Stimulated activated CD4-positive, alpha-beta T cell treated with anti-CD3 and anti-CD28 coated beads, Interleukin-1b, Interleukin-23, amount 100 ng/mL, for 48 hours (primary cell): Measurements from ENCODE around the gene ARFGEF2.
"Not testable (repeated sequence)": the region's sequence is repeated elsewhere in the genome, so short reads cannot be mapped to it uniquely, and the experiment has no call there.

ENCODE experiments used
- DNase-seq: peaks from one replicate; pipeline ENCODE4 v3.0.0-alpha.2; 2020

Gene ARFGEF2

GRCh38 chr20:49009899-49010631, 88.6 kb downstream of the ARFGEF2 start:
- DNase-seq, result no peak

- DNase-seq, result no peak
Measured at GRCh38 chr20:49024220-49024619, 102.7 kb downstream of the ARFGEF2 start.

- DNase-seq, result not testable (repeated sequence)
Measured at GRCh38 chr20:49028177-49028576, 106.7 kb downstream of the ARFGEF2 start.

GRCh38 chr20:49028684-49029083, 107.2 kb downstream of the ARFGEF2 start:
- no peak for DNase-seq

GRCh38 chr20:49029203-49029602, 107.7 kb downstream of the ARFGEF2 start:
- no peak for DNase-seq

- no peak for DNase-seq
Measured at GRCh38 chr20:49030954-49031619, 109.6 kb downstream of the ARFGEF2 start.

GRCh38 chr20:49032455-49032854, 110.9 kb downstream of the ARFGEF2 start:
- DNase-seq, result no peak

GRCh38 chr20:49034070-49034732, 112.7 kb downstream of the ARFGEF2 start:
- no peak for DNase-seq

- no peak for DNase-seq
Measured at GRCh38 chr20:49037962-49038387, 116.5 kb downstream of the ARFGEF2 start.

GRCh38 chr20:49039854-49040253, 118.3 kb downstream of the ARFGEF2 start:
- no peak for DNase-seq

- DNase-seq, result no peak
Measured at GRCh38 chr20:49043000-49043399, 121.5 kb downstream of the ARFGEF2 start.

GRCh38 chr20:49045440-49046086, 124.1 kb downstream of the ARFGEF2 start:
- peak; percentile 26 for DNase-seq

GRCh38 chr20:49046087-49046900, 124.8 kb downstream of the ARFGEF2 start, which contains the start of gene CSE1L:
TSS of gene CSE1L (plus strand) at chr20:49046312. CDS start at chr20:49058464, 12,152 bp downstream.
- DNase-seq, result peak; percentile 94

GRCh38 chr20:49052334-49052733, 130.8 kb downstream of the ARFGEF2 start:
- DNase-seq, result no peak

GRCh38 chr20:49054056-49054643, 132.6 kb downstream of the ARFGEF2 start:
- DNase-seq, result no peak

GRCh38 chr20:49063279-49063678, 141.8 kb downstream of the ARFGEF2 start:
- DNase-seq, result no peak

GRCh38 chr20:49074521-49074920, 153.0 kb downstream of the ARFGEF2 start:
- no peak for DNase-seq

GRCh38 chr20:49078310-49078709, 156.8 kb downstream of the ARFGEF2 start:
- no peak for DNase-seq

GRCh38 chr20:49082295-49082694, 160.8 kb downstream of the ARFGEF2 start:
- not testable (repeated sequence) for DNase-seq
